Uterus (tissue), 4 donors: ENCODE data around the gene IL23R. TPM values are rescaled to one million over a fixed set of nuclear protein-coding genes. Genes with fewer than 3 reads are reported as not detected.
"Not testable (repeated sequence)": the region's sequence is repeated elsewhere in the genome, so short reads cannot be mapped to it uniquely, and the experiment has no call there.

ENCODE experiments used
- DNase-seq, 2 donors: peaks; one replicate each; pipeline ENCODE4 v3.0.0-alpha.2; 2019 to 2020
- H3K27ac ChIP-seq, 2 donors: fragments of 200-600 bp; sonication (generic); 1 replicate in 1 of 2; 2 replicates in 1 of 2; pipeline ENCODE4 v1.5.1; 2016 to 2018
- H3K27me3 ChIP-seq, 2 donors: fragments of 200-600 bp; sonication (generic); one replicate each; pipeline ENCODE4 v1.5.1; 2018 to 2019; ENCODE audit warnings: control low read depth in 1 of 2
- H3K36me3 ChIP-seq, 2 donors: fragments of 200-600 bp; sonication (generic); one replicate each; pipeline ENCODE4 v1.5.1; 2019; ENCODE audit warnings: control low read depth in 1 of 2
- H3K4me1 ChIP-seq, 2 donors: fragments of 200-600 bp; sonication (generic); one replicate each; pipeline ENCODE4 v1.5.1; 2018 to 2019; ENCODE audit warnings: control low read depth in 1 of 2
- H3K4me3 ChIP-seq, 2 donors: fragments of 200-600 bp; sonication (generic); 1 replicate in 1 of 2; 2 replicates in 1 of 2; pipeline ENCODE4 v1.5.1; 2018 to 2019; ENCODE audit warnings: mild to moderate bottlenecking in 1 of 2
- H3K9me3 ChIP-seq, 2 donors: fragments of 200-600 bp; sonication (generic); one replicate each; pipeline ENCODE4 v1.5.1; 2019; ENCODE audit warnings: control low read depth in 1 of 2
- POLR2A ChIP-seq, 2 donors: fragments of 450-650 bp; IDR thresholded peaks; one replicate each; pipeline ENCODE4 v1.6.1; 2016; ENCODE audit warnings: antibody characterized with exemption in 2 of 2, mild to moderate bottlenecking in 1 of 2, moderate library complexity in 1 of 2
- intact Hi-C: fragments of 100-400 bp; cut with DNase I; formaldehyde crosslinking; loops from one replicate; pipeline ENCODE4 v1.15.1; 2023; ENCODE audit warnings: low total_unique reads
- total RNA-seq, 4 donors: library from RNA; depleted of rRNA in 3 of 4; stranded (reverse); fragments of >200 nt in 3 of 4; gene quantifications; one replicate each; pipeline versions ENCODE4 v1.1.0 to v1.2.4, GENCODE V29; 2014 to 2023
- TF ChIP-seq, protein P1 (sequence below), 4 experiments: fragments of 200-600 bp in 2 of 4; fragments of 450-650 bp in 2 of 4; sonication (generic) in 2 of 4; IDR thresholded peaks; one replicate each; pipeline ENCODE4 v1.5.1; 2016 to 2019; ENCODE audit warnings: antibody characterized with exemption in 4 of 4, mild to moderate bottlenecking in 2 of 4, moderate library complexity in 1 of 4
- donor health status: DM: yes; HTN: yes; CAD: no.

IL23R gene
- total RNA-seq, 4 donors from 2014 or later, result 0.21 TPM; not detected in 3

DNA sequence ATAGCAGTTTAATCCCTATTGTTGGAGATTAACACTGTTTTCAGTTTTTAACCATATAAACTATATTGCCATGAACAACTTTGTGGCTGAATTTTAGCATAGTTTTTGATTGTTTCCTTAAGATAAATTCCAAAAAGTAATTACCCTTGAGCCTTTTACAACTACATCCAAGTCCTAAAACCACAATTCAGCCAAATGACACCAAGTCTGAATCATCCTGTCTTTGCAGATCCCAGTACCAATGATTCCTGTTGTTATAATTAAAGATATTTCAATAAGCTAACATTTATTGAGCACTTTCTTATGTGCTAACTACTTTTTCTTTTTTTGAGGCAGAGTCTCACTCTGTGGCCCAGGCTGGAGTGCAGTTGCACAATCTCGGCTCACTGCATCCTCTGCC lies 35.6 kb downstream of the IL23R start:
- no peak for TF ChIP-seq POLR2A (IDR thresholded peaks at IDR 0.05)
- TF ChIP-seq, protein P1, sequence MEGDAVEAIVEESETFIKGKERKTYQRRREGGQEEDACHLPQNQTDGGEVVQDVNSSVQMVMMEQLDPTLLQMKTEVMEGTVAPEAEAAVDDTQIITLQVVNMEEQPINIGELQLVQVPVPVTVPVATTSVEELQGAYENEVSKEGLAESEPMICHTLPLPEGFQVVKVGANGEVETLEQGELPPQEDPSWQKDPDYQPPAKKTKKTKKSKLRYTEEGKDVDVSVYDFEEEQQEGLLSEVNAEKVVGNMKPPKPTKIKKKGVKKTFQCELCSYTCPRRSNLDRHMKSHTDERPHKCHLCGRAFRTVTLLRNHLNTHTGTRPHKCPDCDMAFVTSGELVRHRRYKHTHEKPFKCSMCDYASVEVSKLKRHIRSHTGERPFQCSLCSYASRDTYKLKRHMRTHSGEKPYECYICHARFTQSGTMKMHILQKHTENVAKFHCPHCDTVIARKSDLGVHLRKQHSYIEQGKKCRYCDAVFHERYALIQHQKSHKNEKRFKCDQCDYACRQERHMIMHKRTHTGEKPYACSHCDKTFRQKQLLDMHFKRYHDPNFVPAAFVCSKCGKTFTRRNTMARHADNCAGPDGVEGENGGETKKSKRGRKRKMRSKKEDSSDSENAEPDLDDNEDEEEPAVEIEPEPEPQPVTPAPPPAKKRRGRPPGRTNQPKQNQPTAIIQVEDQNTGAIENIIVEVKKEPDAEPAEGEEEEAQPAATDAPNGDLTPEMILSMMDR (IDR thresholded peaks at IDR 0.05), result no peak
- intact Hi-C loops, result no loop called here
- no peaks in the 10 kb centered on the region for H3K9me3 ChIP-seq

DNA sequence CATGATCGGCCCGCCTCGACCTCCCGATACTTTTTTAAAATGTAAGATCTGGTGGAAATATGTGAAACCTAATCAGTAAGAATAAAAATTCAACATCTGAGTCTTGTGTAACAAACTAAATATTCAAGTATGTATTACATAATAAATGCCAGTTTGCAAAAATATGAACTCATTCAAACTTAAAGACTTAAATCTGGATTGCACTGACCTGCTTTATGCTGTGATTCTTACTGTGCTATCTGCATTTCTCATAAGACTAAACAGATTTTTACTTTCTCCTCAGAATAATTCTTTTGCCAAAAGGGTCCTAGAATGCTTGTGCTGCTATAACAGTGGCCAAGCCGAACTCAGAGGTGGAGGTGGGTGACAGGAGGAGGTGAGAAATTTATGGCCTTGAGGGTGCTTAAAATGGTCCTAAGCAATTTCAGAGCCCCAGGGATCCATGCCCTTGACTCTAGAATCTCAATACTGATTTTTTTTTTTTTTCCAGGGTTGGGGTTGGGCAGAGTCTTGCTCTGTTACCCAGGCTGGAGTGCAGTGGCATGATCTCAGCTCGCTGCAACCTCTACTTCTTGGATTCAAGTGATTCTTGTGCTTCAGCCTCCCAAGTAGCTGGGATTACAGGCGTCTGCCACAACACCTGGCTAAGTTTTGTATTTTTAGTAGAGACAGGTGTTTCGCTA lies 38.2 kb downstream of the IL23R start:
- intact Hi-C loops, result no loop called here
- Histone ChIP-seq H3K27ac (no peak overlapping the region), H3K4me1 (no peaks in the 10 kb centered on the region), H3K36me3 (no peaks in the 10 kb centered on the region), H3K27me3 (no peaks in the 10 kb centered on the region), H3K9me3 (no peaks in the 10 kb centered on the region), H3K4me3 (no peak overlapping the region)
- TF ChIP-seq, protein P1 (IDR thresholded peaks at IDR 0.05), result no peak
- no peak for TF ChIP-seq POLR2A (IDR thresholded peaks at IDR 0.05)
- DNase-seq, result no peak

More for the DNA sequence above, 35.6 kb downstream of the IL23R start:
- H3K27me3 ChIP-seq, result no peaks in the 10 kb centered on the region
- no peaks in the 10 kb centered on the region for H3K4me1 ChIP-seq
- no peaks in the 10 kb centered on the region for H3K36me3 ChIP-seq
- H3K4me3 ChIP-seq, result no peak overlapping the region
- DNase-seq, result no peak
- H3K27ac ChIP-seq, result no peak overlapping the region

DNA sequence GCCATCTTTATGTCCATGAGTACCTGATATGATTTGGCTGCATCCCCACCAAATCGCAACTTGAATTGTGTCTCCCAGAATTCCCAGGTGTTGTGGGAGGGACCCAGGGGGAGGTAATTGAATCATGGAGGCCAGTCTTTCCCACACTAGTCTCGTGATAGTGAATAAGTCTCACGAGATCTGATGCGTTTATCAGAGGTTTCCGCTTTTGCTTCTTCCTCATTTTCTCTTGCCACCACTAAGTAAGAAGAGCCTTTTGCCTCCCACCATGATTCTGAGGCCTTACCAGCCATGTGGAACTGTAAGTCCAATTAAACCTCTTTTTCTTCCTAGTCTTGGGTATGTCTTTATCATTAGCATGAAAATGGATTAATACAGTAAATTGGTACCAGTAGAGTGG lies 41.1 kb downstream of the IL23R start:
- H3K36me3 ChIP-seq, H3K9me3 ChIP-seq, H3K4me3 ChIP-seq, H3K4me1 ChIP-seq, H3K27me3 ChIP-seq, H3K27ac ChIP-seq, intact Hi-C loops, DNase-seq: not testable (repeated sequence)

DNA sequence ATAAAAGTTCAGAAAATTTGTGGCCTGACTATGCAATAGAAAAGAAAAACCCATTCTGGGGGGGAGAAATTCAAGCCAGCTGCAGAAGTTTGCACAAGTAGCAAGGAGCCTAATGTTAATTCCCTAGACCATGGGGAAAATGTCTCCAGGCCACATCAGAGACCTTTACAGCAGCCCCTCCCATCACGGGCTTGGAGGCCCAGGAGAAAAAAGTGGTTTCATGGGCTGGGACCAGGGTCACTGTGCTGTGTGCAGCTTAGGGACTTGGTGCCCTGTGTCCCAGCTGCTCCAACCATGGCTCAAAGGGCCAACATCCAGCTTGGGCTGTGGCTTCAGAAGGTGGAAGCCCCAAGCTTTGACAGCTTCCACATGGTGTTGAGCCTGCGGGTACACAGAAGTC lies 42.0 kb downstream of the IL23R start:
- no peaks in the 10 kb centered on the region for H3K9me3 ChIP-seq
- no peak overlapping the region for H3K4me3 ChIP-seq
- no peaks in the 10 kb centered on the region for H3K4me1 ChIP-seq
- no peak for DNase-seq
- H3K36me3 ChIP-seq, result no peaks in the 10 kb centered on the region
- H3K27me3 ChIP-seq, result no peaks in the 10 kb centered on the region
- H3K27ac ChIP-seq, result no peak overlapping the region
- TF ChIP-seq, protein P1 (IDR thresholded peaks at IDR 0.05), result no peak
- no peak for TF ChIP-seq POLR2A (IDR thresholded peaks at IDR 0.05)
- intact Hi-C loops, result no loop called here

DNA sequence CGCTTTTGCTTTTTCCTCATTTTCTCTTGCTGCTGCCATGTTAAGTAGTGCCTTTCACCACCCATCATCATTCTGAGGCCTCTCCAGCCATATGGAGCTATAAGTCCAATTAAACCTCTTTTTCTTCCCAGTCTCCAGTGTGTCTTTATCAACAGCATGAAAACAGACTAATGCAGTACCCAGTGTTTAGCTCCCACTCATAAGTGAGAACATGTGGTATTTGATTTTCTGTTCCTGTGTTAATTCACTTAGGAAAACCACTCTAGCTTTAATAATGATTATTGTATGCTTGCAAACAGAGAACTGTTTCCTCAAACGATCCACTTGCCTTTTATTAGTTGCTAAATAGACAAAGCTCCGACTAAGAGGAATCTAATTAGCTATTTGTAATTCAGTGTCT lies 43.3 kb downstream of the IL23R start:
- Histone ChIP-seq H3K4me3 (no peak overlapping the region), H3K4me1 (no peaks in the 10 kb centered on the region), H3K9me3 (no peaks in the 10 kb centered on the region), H3K27ac (no peak overlapping the region), H3K36me3 (no peaks in the 10 kb centered on the region), H3K27me3 (no peaks in the 10 kb centered on the region)
- no peak for DNase-seq
- intact Hi-C loops, result no loop called here
- TF ChIP-seq, protein P1 (IDR thresholded peaks at IDR 0.05), result no peak
- no peak for TF ChIP-seq POLR2A (IDR thresholded peaks at IDR 0.05)
